Suprapubic skin (tissue), 3 donors: ENCODE measurements around the gene PGP.

Experiments
- CTCF ChIP-seq, 2 donors: fragments of 200-600 bp in 1 of 2; fragments of 450-650 bp in 1 of 2; sonication (generic) in 1 of 2; IDR thresholded peaks; one replicate each; pipeline ENCODE4 v1.5.1; 2016 to 2019; ENCODE audit warnings: antibody characterized with exemption in 2 of 2, mild to moderate bottlenecking in 1 of 2, moderate library complexity in 1 of 2
- POLR2A ChIP-seq, 2 donors: fragments of 450-650 bp; IDR thresholded peaks; one replicate each; pipeline ENCODE4 v1.6.1; 2017; ENCODE audit warnings: antibody characterized with exemption in 2 of 2, mild to moderate bottlenecking in 2 of 2, moderate library complexity in 2 of 2

- no peak for TF ChIP-seq POLR2A (IDR thresholded peaks at IDR 0.05)
- TF ChIP-seq CTCF (IDR thresholded peaks at IDR 0.05) = no peak
These were observed 10.1 kb downstream of the PGP start for GRCh38 chr16:2204416-2205103.
